Measurements from ENCODE around the gene MEGF6.

MEGF6 gene

DNA sequence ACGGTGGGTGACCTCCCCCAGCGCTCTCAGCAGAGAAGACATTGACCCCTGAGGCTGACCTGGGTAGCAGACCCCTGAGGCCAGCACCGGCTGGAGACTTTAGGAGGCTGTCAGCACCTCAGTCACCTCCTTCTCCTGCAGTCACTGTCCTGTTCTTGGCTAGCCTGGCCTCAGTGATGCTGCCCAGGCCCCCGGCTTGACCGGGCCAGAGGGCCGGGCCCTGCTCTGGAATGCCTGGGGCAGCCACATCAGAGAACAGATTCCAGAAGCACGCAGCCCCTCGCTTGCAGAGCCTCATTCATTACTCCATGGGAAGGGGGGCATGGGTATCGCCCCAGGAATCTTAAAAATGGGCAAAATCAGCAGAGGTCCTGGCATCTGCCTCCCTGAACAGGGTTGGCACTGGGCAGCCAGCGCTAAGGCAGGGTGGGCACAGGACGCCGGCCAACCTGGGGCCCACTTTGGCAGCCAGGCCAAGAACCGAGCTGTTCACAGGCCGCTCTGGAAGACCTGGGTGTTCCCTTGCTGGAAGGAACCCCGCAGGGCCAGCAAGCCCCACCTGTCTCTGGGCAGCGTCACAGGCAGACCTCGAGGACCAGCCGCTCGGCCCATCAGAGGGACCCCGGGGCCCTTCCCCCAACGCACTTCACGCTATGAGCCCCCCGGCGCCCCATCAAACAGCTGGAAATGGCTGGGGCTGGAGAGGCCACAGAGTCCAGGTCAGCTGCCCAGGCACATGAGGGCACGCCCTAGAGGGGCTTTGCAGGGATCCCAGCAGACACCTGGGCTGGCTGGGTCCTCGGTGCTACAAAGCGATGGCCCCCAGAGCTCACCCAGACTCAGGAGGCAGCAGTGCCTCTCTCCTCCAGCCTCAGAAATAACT, 45.1 kb downstream of the MEGF6 start:
- Histone ChIP-seq H3K27me3 (ENCODE audit: control insufficient read depth, low read length) (peaks cover 6% of the 10 kb centered on the region; the same call in 1 of the 2 replicates), H3K4me1 (ENCODE audit: control insufficient read depth, low read length) (no peaks in the 10 kb centered on the region), H3K4me3 (ENCODE audit: low read length) (no peak overlapping the region), H4K20me1 (ENCODE audit: control insufficient read depth, insufficient read depth, low read depth, low read length) (no peaks in the 10 kb centered on the region), H3K9me3 (ENCODE audit: control insufficient read depth, insufficient read depth, low read length) (no peaks in the 10 kb centered on the region), H3K4me2 (ENCODE audit: low read length) (no peak overlapping the region), H3K27ac (ENCODE audit: low read depth, low read length) (no peak overlapping the region), H3K9me2 (replicated peaks; ENCODE audit: control insufficient read depth, low read length) (no peaks in the 10 kb centered on the region), H3K36me3 (ENCODE audit: control insufficient read depth, low read length) (no peaks in the 10 kb centered on the region), H3F3A (ENCODE audit: control insufficient read depth, insufficient read depth) (no peaks in the 10 kb centered on the region), H3K79me2 (ENCODE audit: control insufficient read depth, low read length) (no peaks in the 10 kb centered on the region)
- TF ChIP-seq, protein P1, sequence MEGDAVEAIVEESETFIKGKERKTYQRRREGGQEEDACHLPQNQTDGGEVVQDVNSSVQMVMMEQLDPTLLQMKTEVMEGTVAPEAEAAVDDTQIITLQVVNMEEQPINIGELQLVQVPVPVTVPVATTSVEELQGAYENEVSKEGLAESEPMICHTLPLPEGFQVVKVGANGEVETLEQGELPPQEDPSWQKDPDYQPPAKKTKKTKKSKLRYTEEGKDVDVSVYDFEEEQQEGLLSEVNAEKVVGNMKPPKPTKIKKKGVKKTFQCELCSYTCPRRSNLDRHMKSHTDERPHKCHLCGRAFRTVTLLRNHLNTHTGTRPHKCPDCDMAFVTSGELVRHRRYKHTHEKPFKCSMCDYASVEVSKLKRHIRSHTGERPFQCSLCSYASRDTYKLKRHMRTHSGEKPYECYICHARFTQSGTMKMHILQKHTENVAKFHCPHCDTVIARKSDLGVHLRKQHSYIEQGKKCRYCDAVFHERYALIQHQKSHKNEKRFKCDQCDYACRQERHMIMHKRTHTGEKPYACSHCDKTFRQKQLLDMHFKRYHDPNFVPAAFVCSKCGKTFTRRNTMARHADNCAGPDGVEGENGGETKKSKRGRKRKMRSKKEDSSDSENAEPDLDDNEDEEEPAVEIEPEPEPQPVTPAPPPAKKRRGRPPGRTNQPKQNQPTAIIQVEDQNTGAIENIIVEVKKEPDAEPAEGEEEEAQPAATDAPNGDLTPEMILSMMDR (IDR thresholded peaks at IDR 0.05; ENCODE audit: low read depth, low read length, poor library complexity, severe bottlenecking), result no peak
- TF ChIP-seq EZH2phosphoT487 (IDR thresholded peaks at IDR 0.05; ENCODE audit: borderline replicate concordance, low read length), result no peak

DNA sequence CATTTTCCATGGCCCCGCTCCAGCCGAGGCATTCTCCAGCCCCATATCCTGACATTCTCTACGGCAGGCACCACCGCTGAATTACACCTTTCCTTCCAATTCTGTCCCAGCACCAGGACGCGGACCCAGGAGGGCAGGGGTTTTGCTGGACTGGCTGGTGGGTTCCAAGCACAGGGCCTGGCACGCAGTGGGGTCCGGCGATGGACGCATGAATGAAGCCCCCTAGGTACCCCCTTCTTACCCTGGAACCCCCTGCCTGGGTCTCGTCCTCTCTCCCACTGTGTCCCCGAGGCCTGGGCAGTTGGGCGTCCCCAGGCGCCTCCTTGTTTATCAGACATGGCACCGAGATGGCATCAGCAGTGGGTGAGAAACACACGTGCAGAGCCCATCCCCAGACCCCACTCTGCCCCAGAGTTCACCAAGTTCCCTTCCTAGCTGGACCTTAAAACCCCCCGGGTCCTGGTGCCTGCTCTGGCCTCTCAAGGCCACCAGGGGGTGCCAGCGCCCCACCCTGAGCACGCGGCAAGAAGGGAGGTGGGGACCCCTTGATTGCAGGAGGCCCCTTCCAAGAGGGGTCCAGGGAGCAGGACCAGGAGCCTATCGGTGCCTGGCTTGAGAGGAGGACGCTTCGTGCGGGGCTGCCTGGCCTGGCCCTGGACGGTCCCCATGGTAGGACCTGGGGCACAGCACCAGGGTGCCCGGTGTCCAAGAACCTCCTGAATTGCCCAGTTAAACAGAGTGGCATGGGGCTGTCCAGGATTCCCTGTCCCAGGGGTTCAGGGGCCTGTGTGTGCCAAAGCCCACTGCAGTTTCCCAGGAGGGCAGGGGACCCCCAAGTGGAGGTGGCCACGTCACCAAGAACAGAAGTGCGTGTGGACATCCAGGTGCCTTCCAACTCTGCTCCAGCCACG, 46.1 kb downstream of the MEGF6 start:
- H3K27me3 ChIP-seq (ENCODE audit: control insufficient read depth, low read length), result peaks cover 4% of the 10 kb centered on the region; the same call in 1 of the 2 replicates
- no peaks in the 10 kb centered on the region for H4K20me1 ChIP-seq (ENCODE audit: control insufficient read depth, insufficient read depth, low read depth, low read length)
- H3K4me2 ChIP-seq (ENCODE audit: low read length), result no peak overlapping the region
- no peaks in the 10 kb centered on the region for H3K4me1 ChIP-seq (ENCODE audit: control insufficient read depth, low read length)
- no peak overlapping the region for H3K27ac ChIP-seq (ENCODE audit: low read depth, low read length)
- no peaks in the 10 kb centered on the region for H3K9me2 ChIP-seq (replicated peaks; ENCODE audit: control insufficient read depth, low read length)
- TF ChIP-seq, protein P1 (IDR thresholded peaks at IDR 0.05; ENCODE audit: low read depth, low read length, poor library complexity, severe bottlenecking), result peak; percentile 97
- TF ChIP-seq EZH2phosphoT487 (IDR thresholded peaks at IDR 0.05; ENCODE audit: borderline replicate concordance, low read length), result no peak
- no peaks in the 10 kb centered on the region for H3F3A ChIP-seq (ENCODE audit: control insufficient read depth, insufficient read depth)
- H3K9me3 ChIP-seq (ENCODE audit: control insufficient read depth, insufficient read depth, low read length), result no peaks in the 10 kb centered on the region
- H3K36me3 ChIP-seq (ENCODE audit: control insufficient read depth, low read length), result no peaks in the 10 kb centered on the region
- H3K79me2 ChIP-seq (ENCODE audit: control insufficient read depth, low read length), result no peaks in the 10 kb centered on the region
- no peak overlapping the region for H3K4me3 ChIP-seq (ENCODE audit: low read length)

DNA sequence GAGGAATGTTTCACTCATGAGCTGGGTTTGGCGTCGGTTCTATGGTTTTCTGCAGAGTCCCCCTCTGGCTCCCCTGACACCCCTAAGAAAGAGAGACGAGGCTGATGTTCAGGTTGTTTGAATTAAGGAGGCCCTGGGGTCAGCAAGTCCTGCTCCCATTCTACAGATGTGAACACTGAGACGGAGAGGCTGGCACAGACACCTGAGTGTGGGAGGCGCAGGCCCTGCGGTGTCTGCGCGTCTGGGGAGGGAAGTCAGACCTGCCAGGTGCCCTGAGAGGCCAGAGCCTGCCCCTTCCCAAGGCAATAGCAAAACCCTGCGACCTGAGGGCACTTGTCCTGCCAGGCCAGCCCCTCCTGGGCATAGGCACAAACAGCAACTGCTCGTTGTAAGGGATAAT, 47.7 kb downstream of the MEGF6 start:
- no peaks in the 10 kb centered on the region for H3F3A ChIP-seq (ENCODE audit: control insufficient read depth, insufficient read depth)
- H3K4me2 ChIP-seq (ENCODE audit: low read length), result no peak overlapping the region
- no peaks in the 10 kb centered on the region for H3K9me2 ChIP-seq (replicated peaks; ENCODE audit: control insufficient read depth, low read length)
- no peaks in the 10 kb centered on the region for H3K79me2 ChIP-seq (ENCODE audit: control insufficient read depth, low read length)
- no peak overlapping the region for H3K27ac ChIP-seq (ENCODE audit: low read depth, low read length)
- no peaks in the 10 kb centered on the region for H3K27me3 ChIP-seq (ENCODE audit: control insufficient read depth, low read length)
- no peaks in the 10 kb centered on the region for H3K9me3 ChIP-seq (ENCODE audit: control insufficient read depth, insufficient read depth, low read length)
- no peaks in the 10 kb centered on the region for H3K36me3 ChIP-seq (ENCODE audit: control insufficient read depth, low read length)
- no peaks in the 10 kb centered on the region for H3K4me1 ChIP-seq (ENCODE audit: control insufficient read depth, low read length)
- no peaks in the 10 kb centered on the region for H4K20me1 ChIP-seq (ENCODE audit: control insufficient read depth, insufficient read depth, low read depth, low read length)
- H3K4me3 ChIP-seq (ENCODE audit: low read length), result no peak overlapping the region
- TF ChIP-seq, protein P1 (IDR thresholded peaks at IDR 0.05; ENCODE audit: low read depth, low read length, poor library complexity, severe bottlenecking), result no peak
